Lower lobe of right lung (tissue), 2 donors: Measurements from ENCODE around the gene PIAS1. TPM values are rescaled to one million over a fixed set of nuclear protein-coding genes. Genes with fewer than 3 reads are reported as not detected.
A peak's percentile ranks its signal among the peaks of the same experiment; 100 is the strongest.

Experiments
- ATAC-seq, 2 donors: fragments of 200-7000 bp; cut with Tn5 transposase; one replicate each; pipeline ENCODE4 v1.9.1; 2020 to 2022; ENCODE audit warnings: mild to moderate bottlenecking in 2 of 2, moderate library complexity in 2 of 2
- DNase-seq: peaks from one replicate; pipeline ENCODE4 v3.0.0-alpha.2; 2020
- H3K27ac ChIP-seq: fragments of 200-600 bp; one replicate; pipeline ENCODE4 v1.8.0; 2022
- H3K27me3 ChIP-seq: fragments of 200-600 bp; one replicate; pipeline ENCODE4 v1.8.0; 2022; ENCODE audit warnings: low read depth
- H3K36me3 ChIP-seq: fragments of 200-600 bp; one replicate; pipeline ENCODE4 v1.8.0; 2022; ENCODE audit warnings: mild to moderate bottlenecking
- H3K4me1 ChIP-seq: fragments of 200-600 bp; one replicate; pipeline ENCODE4 v1.8.0; 2022
- H3K4me3 ChIP-seq: fragments of 200-600 bp; one replicate; pipeline ENCODE4 v1.8.0; 2022; ENCODE audit warnings: mild to moderate bottlenecking
- H3K9me3 ChIP-seq: fragments of 200-600 bp; one replicate; pipeline ENCODE4 v1.8.0; 2022
- intact Hi-C: fragments of 100-400 bp; cut with DNase I; formaldehyde crosslinking; loops from one replicate; pipeline ENCODE4 v1.11.0; 2022
- total RNA-seq: library from RNA; stranded (reverse); fragmentation: NEBNext Ultra II Directional; extraction: Animal tissue kit (Norgen Biotek cat#: 25700); gene quantifications from one replicate; pipeline ENCODE4 v1.2.1, GENCODE V29; 2021
- TF ChIP-seq, protein P1 (sequence below): fragments of 200-600 bp; IDR thresholded peaks from one replicate; pipeline ENCODE4 v1.8.0; 2022; ENCODE audit warnings: antibody characterized with exemption, mild to moderate bottlenecking
- donor health status: DM: no; HTN: yes; CAD: no; lungs with severe emphysema.

Gene PIAS1
- total RNA-seq, 1 donor from 2014 or later, result 73.1 TPM

DNA sequence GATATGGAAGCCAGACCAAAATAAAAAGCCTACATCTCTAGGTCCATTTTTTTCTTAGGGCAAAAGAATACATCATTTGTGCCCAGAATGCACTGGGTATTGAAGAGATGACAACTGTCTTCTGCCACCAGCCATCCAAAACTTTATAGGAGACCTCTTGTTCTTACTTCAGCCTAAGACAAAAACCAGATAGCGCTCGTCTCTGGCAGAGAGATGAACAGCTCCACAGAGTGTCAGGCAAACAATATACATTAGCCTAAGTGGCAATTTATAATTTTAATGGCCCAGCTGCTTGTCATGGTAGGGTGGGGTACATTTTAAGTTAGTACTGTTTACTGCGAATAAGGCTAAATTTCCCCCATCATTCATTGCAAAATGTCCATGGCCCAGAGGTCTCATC lies 38.9 kb upstream of the PIAS1 start:
- Histone ChIP-seq H3K4me3 (no peak overlapping the region), H3K27ac (no peak overlapping the region), H3K9me3 (no peaks in the 10 kb centered on the region), H3K27me3 (no peaks in the 10 kb centered on the region), H3K4me1 (no peaks in the 10 kb centered on the region), H3K36me3 (no peaks in the 10 kb centered on the region)
- DNase-seq (no peak), ATAC-seq (no peak)
- intact Hi-C loops, result no loop called here
- TF ChIP-seq, protein P1, sequence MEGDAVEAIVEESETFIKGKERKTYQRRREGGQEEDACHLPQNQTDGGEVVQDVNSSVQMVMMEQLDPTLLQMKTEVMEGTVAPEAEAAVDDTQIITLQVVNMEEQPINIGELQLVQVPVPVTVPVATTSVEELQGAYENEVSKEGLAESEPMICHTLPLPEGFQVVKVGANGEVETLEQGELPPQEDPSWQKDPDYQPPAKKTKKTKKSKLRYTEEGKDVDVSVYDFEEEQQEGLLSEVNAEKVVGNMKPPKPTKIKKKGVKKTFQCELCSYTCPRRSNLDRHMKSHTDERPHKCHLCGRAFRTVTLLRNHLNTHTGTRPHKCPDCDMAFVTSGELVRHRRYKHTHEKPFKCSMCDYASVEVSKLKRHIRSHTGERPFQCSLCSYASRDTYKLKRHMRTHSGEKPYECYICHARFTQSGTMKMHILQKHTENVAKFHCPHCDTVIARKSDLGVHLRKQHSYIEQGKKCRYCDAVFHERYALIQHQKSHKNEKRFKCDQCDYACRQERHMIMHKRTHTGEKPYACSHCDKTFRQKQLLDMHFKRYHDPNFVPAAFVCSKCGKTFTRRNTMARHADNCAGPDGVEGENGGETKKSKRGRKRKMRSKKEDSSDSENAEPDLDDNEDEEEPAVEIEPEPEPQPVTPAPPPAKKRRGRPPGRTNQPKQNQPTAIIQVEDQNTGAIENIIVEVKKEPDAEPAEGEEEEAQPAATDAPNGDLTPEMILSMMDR, result no peak

- H3K27ac ChIP-seq, result no peak overlapping the region
- intact Hi-C loops, result no loop called here
- H3K4me3 ChIP-seq, result no peak overlapping the region
- no peaks in the 10 kb centered on the region for H3K9me3 ChIP-seq
- peaks cover 7% of the 10 kb centered on the region for H3K4me1 ChIP-seq
- DNase-seq (no peak), ATAC-seq (peak; percentile 22 to 60)
- H3K27me3 ChIP-seq, result no peaks in the 10 kb centered on the region
- H3K36me3 ChIP-seq, result no peaks in the 10 kb centered on the region
- TF ChIP-seq, protein P1, result no peak
Measured at GRCh38 chr15:68017201-68017600, 36.9 kb upstream of the PIAS1 start.

DNA sequence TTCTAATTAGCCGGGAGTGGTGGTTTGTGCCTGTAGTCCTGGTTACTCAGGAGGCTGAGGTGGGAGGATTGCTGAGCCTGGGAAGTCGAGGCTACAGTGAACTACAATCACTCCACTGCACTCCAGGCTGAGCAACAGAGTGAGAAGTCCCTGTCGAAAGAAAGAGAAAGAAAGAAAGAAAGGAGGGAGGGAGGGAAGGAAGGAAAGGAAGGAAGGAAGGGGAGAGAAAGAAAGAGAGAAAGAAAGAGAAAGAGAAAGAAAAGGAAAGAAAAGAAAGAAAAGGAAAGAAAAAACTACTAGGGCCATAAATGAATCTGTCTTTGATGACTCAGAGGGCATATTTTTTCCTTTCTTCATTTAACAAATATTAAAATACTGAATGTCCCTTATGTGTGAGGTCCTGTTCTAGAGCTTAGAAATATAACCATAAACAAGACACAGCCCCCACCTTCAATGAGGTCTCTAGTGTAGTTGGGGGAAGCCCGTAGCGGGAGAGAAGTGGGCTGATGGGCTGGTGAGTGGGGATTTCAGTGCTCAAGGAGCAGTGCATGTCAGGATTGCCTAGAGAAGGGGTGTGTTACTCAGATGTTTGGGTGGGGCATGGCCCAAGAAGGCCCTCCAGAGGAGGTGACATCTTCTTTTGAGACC lies 35.2 kb upstream of the PIAS1 start:
- Histone ChIP-seq H3K27ac (no peak overlapping the region), H3K36me3 (no peaks in the 10 kb centered on the region), H3K9me3 (no peaks in the 10 kb centered on the region), H3K4me3 (no peak overlapping the region), H3K4me1 (peaks cover 16% of the 10 kb centered on the region), H3K27me3 (no peaks in the 10 kb centered on the region)
- DNase-seq (no peak), ATAC-seq (no peak)
- TF ChIP-seq, protein P1, result no peak
- intact Hi-C loops, result no loop called here

DNA sequence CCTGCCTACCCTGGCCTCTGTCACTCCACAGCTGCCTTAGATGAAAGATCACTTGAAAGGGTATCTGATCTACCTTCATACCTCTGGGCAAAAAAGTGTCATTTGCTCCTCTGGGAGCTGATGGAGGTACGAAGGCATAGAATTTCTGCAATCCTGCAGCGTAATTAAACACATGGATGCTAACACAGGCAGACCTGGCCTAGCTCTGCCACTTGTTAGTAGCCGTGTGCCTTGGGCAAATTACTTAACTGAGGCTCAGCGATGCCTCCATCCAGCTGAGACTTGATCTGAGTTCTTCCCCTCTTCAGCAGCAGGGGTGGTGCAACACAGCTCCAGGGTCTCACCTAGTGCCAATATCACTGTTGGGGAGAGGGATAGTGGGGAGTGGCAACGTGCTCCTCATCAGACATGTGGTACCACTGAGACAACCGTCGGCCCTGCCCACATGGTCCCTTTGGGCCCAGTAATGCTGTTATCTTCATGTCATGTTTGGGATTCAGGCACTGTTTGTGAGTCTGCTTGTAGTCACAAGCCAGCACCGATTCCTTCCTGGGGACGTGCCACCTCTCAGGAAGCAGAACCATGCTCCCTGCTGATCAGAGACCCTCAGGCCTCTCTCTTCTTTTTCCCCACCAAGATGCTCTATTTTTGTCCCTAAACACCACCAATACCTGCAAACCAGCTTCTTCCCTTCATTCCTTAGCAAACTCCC lies 34.1 kb upstream of the PIAS1 start:
- no peak overlapping the region for H3K4me3 ChIP-seq
- no peaks in the 10 kb centered on the region for H3K27me3 ChIP-seq
- intact Hi-C loops, result no loop called here
- H3K9me3 ChIP-seq, result no peaks in the 10 kb centered on the region
- DNase-seq (no peak), ATAC-seq (peak in 1 of 2 donors; percentile 18)
- no peaks in the 10 kb centered on the region for H3K36me3 ChIP-seq
- no peak overlapping the region for H3K27ac ChIP-seq
- H3K4me1 ChIP-seq, result peaks cover 16% of the 10 kb centered on the region
- TF ChIP-seq, protein P1, result no peak

GRCh38 chr15:68020685-68021084 lies 33.4 kb upstream of the PIAS1 start:
- Histone ChIP-seq H3K4me3 (no peak overlapping the region), H3K36me3 (no peaks in the 10 kb centered on the region), H3K27ac (no peak overlapping the region), H3K9me3 (no peaks in the 10 kb centered on the region), H3K4me1 (peaks cover 16% of the 10 kb centered on the region), H3K27me3 (no peaks in the 10 kb centered on the region)
- ATAC-seq (no peak), DNase-seq (no peak)
- intact Hi-C loops, result no loop called here
- TF ChIP-seq, protein P1, result no peak
